ENCODE results near the gene PCP4. TPM values are rescaled to one million over a fixed set of nuclear protein-coding genes. Genes with fewer than 3 reads are reported as not detected.

PCP4 gene
- total and polyA plus RNA-seq, 10 of the 15 experiments (the other 5 are each of a cell fraction or from before 2014, with no cell fraction given), result not detected

DNA sequence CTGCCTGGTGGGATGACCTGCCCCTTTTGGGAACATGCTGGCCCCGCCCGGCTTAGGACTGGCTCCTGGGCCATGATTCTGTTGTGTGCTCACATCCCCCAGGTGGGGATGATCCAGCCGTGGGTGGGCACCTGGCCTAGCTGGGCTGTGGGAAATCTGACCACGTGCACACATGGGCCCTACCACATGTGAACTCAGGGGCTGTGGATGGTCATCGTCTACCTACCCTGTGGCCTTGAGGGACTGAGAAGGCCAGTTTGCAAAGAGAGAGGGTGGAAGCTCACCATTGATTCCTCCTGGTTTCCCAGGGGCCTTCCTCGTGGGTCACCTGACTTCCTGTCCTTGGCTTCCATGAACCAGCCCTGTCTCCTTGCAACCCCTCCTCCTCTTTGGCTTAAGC is 19.4 kb upstream of the PCP4 start:
- DNase-seq (ENCODE audit: low read depth, low spot score) (no peak), ATAC-seq (no peak), FAIRE-seq (no peak)
- no peaks in the 10 kb centered on the region for H3K79me2 ChIP-seq (ENCODE audit: control insufficient read depth, insufficient read depth, low read length)
- H3K27ac ChIP-seq (ENCODE audit: control insufficient read depth, insufficient read depth), result no peak overlapping the region
- RAD21 ChIA-PET (ENCODE audit: unreplicated experiment), result no interaction called here
- no peaks in the 10 kb centered on the region for H4K20me1 ChIP-seq (ENCODE audit: control insufficient read depth, insufficient read depth)
- BruUV-seq (replicated peaks), result no TSS peak
- TF ChIP-seq FOS (IDR thresholded peaks at IDR 0.05; ENCODE audit: borderline replicate concordance, extremely low read depth, insufficient read length), result no peak
- no peak for TF ChIP-seq CREB1 (IDR thresholded peaks at IDR 0.05; ENCODE audit: low read depth)
- TF ChIP-seq, protein P1, sequence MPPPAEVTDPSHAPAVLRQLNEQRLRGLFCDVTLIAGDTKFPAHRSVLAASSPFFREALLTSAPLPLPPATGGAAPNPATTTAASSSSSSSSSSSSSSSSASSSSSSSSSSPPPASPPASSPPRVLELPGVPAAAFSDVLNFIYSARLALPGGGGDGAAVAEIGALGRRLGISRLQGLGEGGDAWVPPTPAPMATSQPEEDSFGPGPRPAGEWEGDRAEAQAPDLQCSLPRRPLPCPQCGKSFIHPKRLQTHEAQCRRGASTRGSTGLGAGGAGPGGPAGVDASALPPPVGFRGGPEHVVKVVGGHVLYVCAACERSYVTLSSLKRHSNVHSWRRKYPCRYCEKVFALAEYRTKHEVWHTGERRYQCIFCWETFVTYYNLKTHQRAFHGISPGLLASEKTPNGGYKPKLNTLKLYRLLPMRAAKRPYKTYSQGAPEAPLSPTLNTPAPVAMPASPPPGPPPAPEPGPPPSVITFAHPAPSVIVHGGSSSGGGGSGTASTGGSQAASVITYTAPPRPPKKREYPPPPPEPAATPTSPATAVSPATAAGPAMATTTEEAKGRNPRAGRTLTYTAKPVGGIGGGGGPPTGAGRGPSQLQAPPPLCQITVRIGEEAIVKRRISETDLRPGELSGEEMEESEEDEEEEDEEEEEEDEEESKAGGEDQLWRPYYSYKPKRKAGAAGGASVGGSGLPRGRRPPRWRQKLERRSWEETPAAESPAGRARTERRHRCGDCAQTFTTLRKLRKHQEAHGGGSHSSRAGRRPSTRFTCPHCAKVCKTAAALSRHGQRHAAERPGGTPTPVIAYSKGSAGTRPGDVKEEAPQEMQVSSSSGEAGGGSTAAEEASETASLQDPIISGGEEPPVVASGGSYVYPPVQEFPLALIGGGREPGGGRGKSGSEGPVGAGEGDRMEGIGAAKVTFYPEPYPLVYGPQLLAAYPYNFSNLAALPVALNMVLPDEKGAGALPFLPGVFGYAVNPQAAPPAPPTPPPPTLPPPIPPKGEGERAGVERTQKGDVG (CRISPR knock-in tag; IDR thresholded peaks at IDR 0.05), result no peak
- no peak for TF ChIP-seq GABPA (IDR thresholded peaks at IDR 0.05; ENCODE audit: low read depth)
- no peak for TF ChIP-seq HDAC6 (IDR thresholded peaks at IDR 0.05; ENCODE audit: unreplicated experiment)
- TF ChIP-seq, protein P2, sequence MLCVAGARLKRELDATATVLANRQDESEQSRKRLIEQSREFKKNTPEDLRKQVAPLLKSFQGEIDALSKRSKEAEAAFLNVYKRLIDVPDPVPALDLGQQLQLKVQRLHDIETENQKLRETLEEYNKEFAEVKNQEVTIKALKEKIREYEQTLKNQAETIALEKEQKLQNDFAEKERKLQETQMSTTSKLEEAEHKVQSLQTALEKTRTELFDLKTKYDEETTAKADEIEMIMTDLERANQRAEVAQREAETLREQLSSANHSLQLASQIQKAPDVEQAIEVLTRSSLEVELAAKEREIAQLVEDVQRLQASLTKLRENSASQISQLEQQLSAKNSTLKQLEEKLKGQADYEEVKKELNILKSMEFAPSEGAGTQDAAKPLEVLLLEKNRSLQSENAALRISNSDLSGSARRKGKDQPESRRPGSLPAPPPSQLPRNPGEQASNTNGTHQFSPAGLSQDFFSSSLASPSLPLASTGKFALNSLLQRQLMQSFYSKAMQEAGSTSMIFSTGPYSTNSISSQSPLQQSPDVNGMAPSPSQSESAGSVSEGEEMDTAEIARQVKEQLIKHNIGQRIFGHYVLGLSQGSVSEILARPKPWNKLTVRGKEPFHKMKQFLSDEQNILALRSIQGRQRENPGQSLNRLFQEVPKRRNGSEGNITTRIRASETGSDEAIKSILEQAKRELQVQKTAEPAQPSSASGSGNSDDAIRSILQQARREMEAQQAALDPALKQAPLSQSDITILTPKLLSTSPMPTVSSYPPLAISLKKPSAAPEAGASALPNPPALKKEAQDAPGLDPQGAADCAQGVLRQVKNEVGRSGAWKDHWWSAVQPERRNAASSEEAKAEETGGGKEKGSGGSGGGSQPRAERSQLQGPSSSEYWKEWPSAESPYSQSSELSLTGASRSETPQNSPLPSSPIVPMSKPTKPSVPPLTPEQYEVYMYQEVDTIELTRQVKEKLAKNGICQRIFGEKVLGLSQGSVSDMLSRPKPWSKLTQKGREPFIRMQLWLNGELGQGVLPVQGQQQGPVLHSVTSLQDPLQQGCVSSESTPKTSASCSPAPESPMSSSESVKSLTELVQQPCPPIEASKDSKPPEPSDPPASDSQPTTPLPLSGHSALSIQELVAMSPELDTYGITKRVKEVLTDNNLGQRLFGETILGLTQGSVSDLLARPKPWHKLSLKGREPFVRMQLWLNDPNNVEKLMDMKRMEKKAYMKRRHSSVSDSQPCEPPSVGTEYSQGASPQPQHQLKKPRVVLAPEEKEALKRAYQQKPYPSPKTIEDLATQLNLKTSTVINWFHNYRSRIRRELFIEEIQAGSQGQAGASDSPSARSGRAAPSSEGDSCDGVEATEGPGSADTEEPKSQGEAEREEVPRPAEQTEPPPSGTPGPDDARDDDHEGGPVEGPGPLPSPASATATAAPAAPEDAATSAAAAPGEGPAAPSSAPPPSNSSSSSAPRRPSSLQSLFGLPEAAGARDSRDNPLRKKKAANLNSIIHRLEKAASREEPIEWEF (IDR thresholded peaks at IDR 0.05; ENCODE audit: insufficient replicate concordance, low read depth, low read length), result no peak
- TF ChIP-seq SMARCA5 (IDR thresholded peaks at IDR 0.05), result no peak
- TF ChIP-seq SP1 (IDR thresholded peaks at IDR 0.05; ENCODE audit: low read depth, low read length), result no peak
- TF ChIP-seq GATAD2B (conservative IDR thresholded peaks at IDR 0.05; ENCODE audit: low read depth), result no peak
- TF ChIP-seq POLR2AphosphoS2 (IDR thresholded peaks at IDR 0.05; ENCODE audit: low read depth, low read length), result no peak
- TF ChIP-seq ASH2L (IDR thresholded peaks at IDR 0.05; ENCODE audit: borderline replicate concordance, low read depth), result no peak
- TF ChIP-seq ZNF207 (IDR thresholded peaks at IDR 0.05; ENCODE audit: borderline replicate concordance), result no peak
- no peak for TF ChIP-seq SRF (IDR thresholded peaks at IDR 0.05; ENCODE audit: low read depth in 2 of 2, low read length in 2 of 2)
- CTCF ChIA-PET, result no interaction called here
- POLR2A ChIA-PET, result no interaction called here
- intact Hi-C loops (cut with micrococcal nuclease; ENCODE audit: unreplicated experiment) (no loop called here), in situ Hi-C loops (cut with MboI) (no loop called here)
- H2AFZ ChIP-seq (ENCODE audit: control insufficient read depth, low read depth, low read length), result no peak overlapping the region
- H3K4me2 ChIP-seq (ENCODE audit: control insufficient read depth, insufficient read depth), result no peak overlapping the region
- no peaks in the 10 kb centered on the region; the same call in 2 of the 3 replicates for H3K9me3 ChIP-seq (replicated peaks; ENCODE audit: control insufficient read depth, insufficient read depth, low read length)
- SMC1A ChIA-PET (ENCODE audit: uncharacterized antibody, unreplicated experiment), result no interaction called here
- 9% methylated on average over 6 of the region's 6 CpGs for WGBS (ENCODE audit: insufficient coverage, insufficient replicate concordance, low lambda C conversion rate, missing lambda C conversion rate)
- H3K4me1 ChIP-seq (ENCODE audit: control insufficient read depth, insufficient read depth, low read length), result no peaks in the 10 kb centered on the region
- no peaks in the 10 kb centered on the region for H3K27me3 ChIP-seq (replicated peaks in 1 of 2; ENCODE audit: control insufficient read depth in 2 of 2, insufficient read depth in 2 of 2, low read length in 1 of 2)
- no peak overlapping the region for H3K9ac ChIP-seq (ENCODE audit: control insufficient read depth, insufficient read depth, low read length)
- H3K4me3 ChIP-seq, result no peak overlapping the region
- H3K36me3 ChIP-seq (ENCODE audit: control insufficient read depth in 2 of 2, insufficient read depth in 2 of 2, low read length in 1 of 2), result no peaks in the 10 kb centered on the region
